ENCODE data around the gene FER.

Gene FER

DNA sequence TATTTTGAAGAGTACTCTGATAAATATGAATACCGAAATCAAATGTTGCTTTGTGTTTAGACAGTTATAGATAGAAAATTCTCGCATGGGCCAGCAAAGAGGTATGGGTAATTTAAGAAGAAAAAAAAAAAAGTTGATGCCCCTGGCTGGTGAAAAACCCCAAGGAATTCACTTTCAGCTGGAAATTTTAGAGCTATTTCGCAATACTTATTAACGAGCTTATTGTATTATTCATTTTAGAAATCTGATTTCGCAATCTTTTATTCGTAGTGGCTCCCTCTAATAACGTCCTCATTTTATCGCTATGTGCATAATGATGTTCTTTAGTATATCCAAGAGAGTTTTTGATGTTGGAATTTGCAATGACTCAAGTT lies 18.5 kb upstream of the FER start:
- H3K4me3 ChIP-seq (ENCODE audit: low read depth, low read length), result no peak overlapping the region
- TF ChIP-seq, protein P1, sequence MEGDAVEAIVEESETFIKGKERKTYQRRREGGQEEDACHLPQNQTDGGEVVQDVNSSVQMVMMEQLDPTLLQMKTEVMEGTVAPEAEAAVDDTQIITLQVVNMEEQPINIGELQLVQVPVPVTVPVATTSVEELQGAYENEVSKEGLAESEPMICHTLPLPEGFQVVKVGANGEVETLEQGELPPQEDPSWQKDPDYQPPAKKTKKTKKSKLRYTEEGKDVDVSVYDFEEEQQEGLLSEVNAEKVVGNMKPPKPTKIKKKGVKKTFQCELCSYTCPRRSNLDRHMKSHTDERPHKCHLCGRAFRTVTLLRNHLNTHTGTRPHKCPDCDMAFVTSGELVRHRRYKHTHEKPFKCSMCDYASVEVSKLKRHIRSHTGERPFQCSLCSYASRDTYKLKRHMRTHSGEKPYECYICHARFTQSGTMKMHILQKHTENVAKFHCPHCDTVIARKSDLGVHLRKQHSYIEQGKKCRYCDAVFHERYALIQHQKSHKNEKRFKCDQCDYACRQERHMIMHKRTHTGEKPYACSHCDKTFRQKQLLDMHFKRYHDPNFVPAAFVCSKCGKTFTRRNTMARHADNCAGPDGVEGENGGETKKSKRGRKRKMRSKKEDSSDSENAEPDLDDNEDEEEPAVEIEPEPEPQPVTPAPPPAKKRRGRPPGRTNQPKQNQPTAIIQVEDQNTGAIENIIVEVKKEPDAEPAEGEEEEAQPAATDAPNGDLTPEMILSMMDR (IDR thresholded peaks at IDR 0.05; ENCODE audit: low read depth, low read length, missing control alignments), result no peak
- no peak for DNase-seq (ENCODE audit: low read depth)

DNA sequence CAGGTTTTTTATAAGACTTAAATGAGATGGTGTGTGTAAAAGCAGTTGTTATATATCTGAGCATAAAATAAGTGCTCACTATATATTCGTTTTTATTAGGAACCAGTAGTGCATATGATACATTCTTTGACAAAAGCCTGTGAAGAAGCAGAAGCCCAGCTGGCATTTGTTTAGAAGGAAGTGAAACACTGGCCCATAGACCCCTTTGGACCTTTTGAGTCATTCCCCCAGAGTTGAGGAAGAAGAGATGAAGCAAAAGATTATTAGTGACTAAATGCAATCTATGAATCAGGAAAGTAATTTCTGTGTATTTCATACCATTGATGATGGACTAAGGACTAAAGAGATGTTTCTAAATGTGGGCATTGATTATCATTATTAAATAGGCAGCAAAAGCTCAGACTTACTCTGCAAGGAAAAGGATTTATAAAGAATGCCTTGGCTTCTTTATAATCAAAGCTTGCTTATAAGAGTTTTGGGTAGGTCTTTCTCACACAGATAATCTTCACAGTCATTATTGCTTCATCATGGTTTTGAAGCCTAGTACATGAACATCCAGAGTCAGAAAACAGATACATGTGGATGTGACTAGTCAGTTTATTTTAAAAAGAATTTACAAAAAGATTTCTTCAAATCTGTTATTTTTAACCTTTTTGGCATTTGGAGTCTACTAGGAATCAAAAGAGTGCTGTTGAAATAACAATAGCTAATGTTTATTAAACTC lies 16.9 kb upstream of the FER start:
- TF ChIP-seq, protein P1 (IDR thresholded peaks at IDR 0.05; ENCODE audit: low read depth, low read length, missing control alignments), result no peak
- no peak overlapping the region for H3K4me3 ChIP-seq (ENCODE audit: low read depth, low read length)
- DNase-seq (ENCODE audit: low read depth), result no peak

DNA sequence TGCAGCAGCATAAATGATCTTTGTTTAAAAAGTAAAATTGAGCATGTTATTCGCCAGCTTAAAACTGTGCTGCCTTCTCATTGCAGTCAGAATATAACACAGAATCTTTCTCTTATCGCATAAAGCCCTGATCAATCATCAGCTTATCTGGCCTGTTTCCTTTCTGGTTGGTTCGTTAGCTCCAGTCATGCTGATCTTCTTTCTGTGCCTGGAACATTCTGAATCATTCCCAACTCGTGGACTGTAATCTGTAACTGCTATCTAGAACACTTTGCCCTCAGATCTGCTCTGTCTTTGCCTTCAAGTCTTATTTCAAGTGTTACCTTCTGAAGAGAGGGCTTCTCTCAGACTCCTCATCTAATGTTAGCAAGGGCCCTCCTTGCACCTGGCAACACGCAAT lies 11.9 kb upstream of the FER start:
- TF ChIP-seq, protein P1 (IDR thresholded peaks at IDR 0.05; ENCODE audit: low read depth, low read length, missing control alignments), result no peak
- no peak overlapping the region for H3K4me3 ChIP-seq (ENCODE audit: low read depth, low read length)
- no peak for DNase-seq (ENCODE audit: low read depth)

DNA sequence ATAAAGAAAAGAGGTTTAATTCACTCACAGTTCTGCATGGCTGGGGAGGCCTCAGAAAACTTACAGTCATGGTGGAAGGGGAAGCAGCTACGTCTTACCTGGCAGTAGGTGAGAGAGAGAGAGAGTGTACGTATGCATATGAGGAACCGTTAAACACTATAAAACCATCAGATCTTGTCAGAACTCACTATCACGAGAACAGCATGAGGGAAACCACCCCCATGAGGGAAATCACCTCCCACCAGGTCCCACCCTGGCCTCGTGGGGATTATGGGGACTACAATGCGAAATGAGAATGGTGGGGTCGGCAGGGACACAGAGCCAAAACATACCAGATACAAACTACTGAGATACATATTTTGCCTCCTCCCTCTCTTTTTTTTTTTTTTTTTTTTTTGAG lies 10.8 kb upstream of the FER start:
- TF ChIP-seq, protein P1 (IDR thresholded peaks at IDR 0.05; ENCODE audit: low read depth, low read length, missing control alignments), result no peak
- DNase-seq (ENCODE audit: low read depth), result no peak
- no peak overlapping the region for H3K4me3 ChIP-seq (ENCODE audit: low read depth, low read length)

DNA sequence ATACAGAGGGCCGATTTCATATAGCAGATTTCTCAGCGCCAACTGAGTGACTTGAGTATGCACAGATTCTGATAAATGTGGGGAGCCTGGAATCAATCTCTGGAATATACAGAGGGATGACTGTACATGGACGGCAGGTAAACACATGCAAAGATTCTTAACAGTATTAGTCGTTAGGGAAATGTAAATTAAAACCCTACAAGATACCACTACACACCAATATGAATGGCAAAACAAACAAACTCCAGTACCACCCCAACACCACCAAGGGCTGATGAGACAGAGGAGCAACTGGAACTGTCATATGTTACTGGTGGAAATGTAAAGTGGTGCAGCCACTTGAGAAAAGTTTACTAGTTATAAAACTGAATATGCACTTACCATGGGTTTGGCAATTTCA lies 8.3 kb upstream of the FER start:
- no peak for DNase-seq (ENCODE audit: low read depth)
- TF ChIP-seq, protein P1 (IDR thresholded peaks at IDR 0.05; ENCODE audit: low read depth, low read length, missing control alignments), result no peak
- H3K4me3 ChIP-seq (ENCODE audit: low read depth, low read length), result no peak overlapping the region

DNA sequence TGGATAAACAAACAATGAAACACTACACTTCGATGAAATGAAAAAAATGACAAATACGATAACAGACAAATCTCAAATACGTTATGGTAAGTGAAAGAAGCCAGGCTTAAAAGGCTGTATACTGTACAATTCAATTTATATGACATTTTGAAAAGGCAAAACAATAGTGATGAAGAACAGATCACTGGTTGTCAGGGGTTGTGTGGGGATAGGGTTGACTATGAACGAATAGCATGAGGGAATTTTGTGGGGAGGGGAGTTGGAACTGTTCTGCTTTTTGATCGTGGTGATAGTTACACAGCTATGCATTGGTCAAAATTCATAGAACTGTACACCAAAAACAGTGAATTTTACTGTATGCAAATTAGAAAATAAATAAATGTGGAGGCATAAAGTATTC lies 7.8 kb upstream of the FER start:
- no peak overlapping the region for H3K4me3 ChIP-seq (ENCODE audit: low read depth, low read length)
- DNase-seq (ENCODE audit: low read depth), result no peak

More for the DNA sequence above, 7.8 kb upstream of the FER start:
- TF ChIP-seq, protein P1 (IDR thresholded peaks at IDR 0.05; ENCODE audit: low read depth, low read length, missing control alignments), result no peak
